ENCODE results near the gene DCC.

GRCh38 chr18:52791321-52791720, 451.3 kb downstream of the DCC start:
- TF ChIP-seq CTCF (IDR thresholded peaks at IDR 0.05; ENCODE audit: low read depth, low read length, poor library complexity, severe bottlenecking) (no peak), EZH2phosphoT487 (IDR thresholded peaks at IDR 0.05; ENCODE audit: borderline replicate concordance, low read length) (no peak)
